ENCODE measurements around the gene TTC23L. TPM values are rescaled to one million over a fixed set of nuclear protein-coding genes. Genes with fewer than 3 reads are reported as not detected.

The TTC23L gene
- total and polyA plus RNA-seq, 2 of the 8 experiments (the other 6 are each of a cell fraction or from before 2014, with no cell fraction given): 1.1 to 2.4 TPM

DNA sequence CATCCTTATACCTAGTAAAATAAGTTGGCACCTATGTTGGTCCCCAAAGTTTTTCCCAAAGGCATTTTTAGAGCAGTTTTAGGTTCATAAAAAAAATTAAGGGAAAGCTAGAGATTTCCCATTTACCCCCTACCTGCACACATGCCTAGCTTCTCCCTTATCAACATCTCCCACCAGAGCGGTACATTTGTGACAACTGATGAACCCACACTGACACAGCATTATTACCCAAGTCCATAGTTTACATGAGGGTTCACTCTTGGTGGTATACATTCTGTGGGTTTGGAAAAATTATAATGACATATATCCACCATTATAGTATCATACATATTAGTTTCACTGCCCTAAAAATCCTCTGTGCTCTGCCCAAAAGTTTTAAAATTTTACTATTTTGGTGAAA lies 64.3 kb downstream of the TTC23L start:
- Histone ChIP-seq H3K9me3 (ENCODE audit: insufficient read depth in 2 of 2, low read depth in 1 of 2, low read length in 1 of 2) (no peaks in the 10 kb centered on the region), H2BK12ac (ENCODE audit: low read depth, low read length) (no peak overlapping the region), H4K8ac (ENCODE audit: extremely low read depth, insufficient read depth, low read length) (no peak overlapping the region), H3K9ac (replicated peaks in 1 of 4; ENCODE audit: extremely low read depth in 1 of 4, low read depth in 3 of 4, low read length in 3 of 4) (no peak overlapping the region), H4K20me1 (replicated peaks in 1 of 2; ENCODE audit: control insufficient read depth in 1 of 2, insufficient read depth in 2 of 2, low read length in 2 of 2) (no peaks in the 10 kb centered on the region), H3K4me2 (ENCODE audit: insufficient read depth in 1 of 2, low read depth in 2 of 2, low read length in 2 of 2) (no peak overlapping the region), H3K4ac (replicated peaks; ENCODE audit: insufficient read length, low read depth, low read length) (no peak overlapping the region), H2BK15ac (ENCODE audit: low read length) (no peak overlapping the region), H4K5ac (ENCODE audit: insufficient read length, low read depth, low read length) (no peak overlapping the region), H2BK120ac (replicated peaks; ENCODE audit: low read depth, low read length) (no peak overlapping the region), H3K79me2 (ENCODE audit: control insufficient read depth in 1 of 2, insufficient read depth in 2 of 2, low read length in 2 of 2) (no peaks in the 10 kb centered on the region; a peak in 1 of 4 replicates), H3K18ac (ENCODE audit: extremely low read depth, low read length) (no peak overlapping the region), H4K91ac (replicated peaks; ENCODE audit: insufficient read length, low read length) (no peak overlapping the region), H3K27me3 (replicated peaks in 1 of 4; ENCODE audit: control insufficient read depth in 3 of 4, extremely low read depth in 1 of 4, insufficient read depth in 3 of 4, low read length in 3 of 4) (no peaks in the 10 kb centered on the region), H3K27ac (ENCODE audit: low read depth, low read length) (no peak overlapping the region), H3K56ac (replicated peaks; ENCODE audit: insufficient read length, low read depth, low read length) (no peak overlapping the region), H3K4me3 (ENCODE audit: extremely low read depth in 1 of 4, insufficient read depth in 2 of 4, low read depth in 3 of 4, low read length in 4 of 4) (no peak overlapping the region), H2AFZ (ENCODE audit: low read length) (no peak overlapping the region), H2AK5ac (ENCODE audit: low read depth, low read length) (no peak overlapping the region), H3K4me1 (replicated peaks in 1 of 4; ENCODE audit: control insufficient read depth in 3 of 4, insufficient read depth in 4 of 4, low read length in 3 of 4) (peaks cover 0 to 8% (median 0%) of the 10 kb centered on the region in 4 experiments; a peak in 1 of 7 replicates), H3K36me3 (ENCODE audit: control insufficient read depth in 2 of 4, insufficient read depth in 4 of 4, low read length in 3 of 4) (peaks cover 0 to 16% (median 7%) of the 10 kb centered on the region in 4 experiments; a peak in 3 of 8 replicates), H2BK20ac (ENCODE audit: low read length) (no peak overlapping the region), H3K79me1 (ENCODE audit: low read depth, low read length) (no peaks in the 10 kb centered on the region), H3K14ac (ENCODE audit: insufficient read length) (no peak overlapping the region), H2BK5ac (ENCODE audit: low read depth, low read length) (no peak overlapping the region), H3K23ac (ENCODE audit: insufficient read length) (no peak overlapping the region), H3K23me2 (ENCODE audit: low read depth, low read length) (no peaks in the 10 kb centered on the region)
- no peak for FAIRE-seq
- POLR2A ChIA-PET (ENCODE audit: partially characterized antibody): interaction anchor here (0.8 to 7.0 kb wide), 6 partner anchors 9 to 419 kb away, joined by 3 to 52 read pairs (median 5); partner anchors contain the start of genes BRIX1, DNAJC21 and RAD1
- CTCF ChIA-PET (ENCODE audit: partially characterized antibody): interaction anchor here (0.6 to 3.7 kb wide), 11 partner anchors 8 to 431 kb away, joined by 3 to 24 read pairs (median 5); partner anchors contain the start of genes BRIX1 and RAD1
- WGBS, 2 experiments (ENCODE audit: extremely low coverage in 1 of 2, insufficient coverage in 1 of 2, insufficient read length in 1 of 2, insufficient replicate concordance in 2 of 2, low coverage in 1 of 2, low lambda C conversion rate in 2 of 2, missing lambda C conversion rate in 1 of 2): 88% methylated on average over 1 of the region's 1 CpG; no CpG with 5 or more reads in 1 of the 2 experiments
- no peak for DNase-seq (ENCODE audit: low read depth in 1 of 2, low spot score in 2 of 2)
- TF ChIP-seq SIRT6 (IDR thresholded peaks at IDR 0.05; ENCODE audit: low read length): no peak
- no peak for TF ChIP-seq GABPA (IDR thresholded peaks at IDR 0.05; ENCODE audit: borderline replicate concordance, insufficient read depth, low read length)
- TF ChIP-seq SIN3A (conservative IDR thresholded peaks at IDR 0.05 in 1 of 2, IDR thresholded peaks at IDR 0.05 in 1 of 2; ENCODE audit: low read depth in 1 of 2, low read length in 2 of 2): no peak
- no peak for TF ChIP-seq BRCA1 (IDR thresholded peaks at IDR 0.05; ENCODE audit: low read depth, low read length)
- no peak for TF ChIP-seq SP1 (IDR thresholded peaks at IDR 0.05; ENCODE audit: low read depth, low read length)
- TF ChIP-seq POU5F1 (IDR thresholded peaks at IDR 0.05; ENCODE audit: low read depth, low read length): no peak
- TF ChIP-seq KDM5A (IDR thresholded peaks at IDR 0.05; ENCODE audit: low read length): no peak
- no peak for TF ChIP-seq FOSL1 (IDR thresholded peaks at IDR 0.05; ENCODE audit: insufficient read depth, low read depth, low read length)
- no peak for TF ChIP-seq RFX5 (IDR thresholded peaks at IDR 0.05; ENCODE audit: borderline replicate concordance, low read depth, low read length)
- TF ChIP-seq SUZ12 (IDR thresholded peaks at IDR 0.05; ENCODE audit: low read length): no peak
- TF ChIP-seq TAF7 (optimal IDR thresholded peaks at IDR 0.05; ENCODE audit: borderline replicate concordance, low read depth, low read length): no peak
- no peak for TF ChIP-seq EP300 (IDR thresholded peaks at IDR 0.05; ENCODE audit: borderline replicate concordance in 1 of 2, low read depth in 2 of 2, low read length in 2 of 2)
- TF ChIP-seq KDM1A (IDR thresholded peaks at IDR 0.05; ENCODE audit: borderline replicate concordance, low read length): no peak
- no peak for TF ChIP-seq PHF8 (conservative IDR thresholded peaks at IDR 0.05; ENCODE audit: low read depth, low read length)

All from H1 (cell line).